ENCODE data around the gene NIN.

NIN gene

DNA sequence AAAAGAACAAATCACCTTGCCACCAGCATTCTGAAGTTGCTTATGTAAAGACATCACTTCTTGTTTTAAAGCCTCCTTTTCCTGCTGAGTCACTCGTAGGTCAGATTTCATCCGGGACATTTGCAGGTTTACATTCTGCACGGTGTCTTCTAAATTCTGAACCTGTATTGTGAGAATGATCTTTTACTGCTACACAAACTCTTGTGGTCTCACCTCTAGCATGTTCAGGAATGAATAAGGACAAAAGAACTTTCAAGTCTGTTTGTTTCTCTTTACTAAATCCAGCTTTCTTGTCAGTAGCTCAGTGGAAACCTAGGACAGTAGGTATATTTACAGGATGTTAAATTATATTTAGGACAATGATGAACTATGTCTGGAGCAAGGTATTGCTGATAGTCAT, 89.4 kb downstream of the NIN start:
- Histone ChIP-seq H3K4me3 (ENCODE audit: low read length) (no peak overlapping the region), H3K27ac (ENCODE audit: low read length) (no peak overlapping the region), H3K36me3 (ENCODE audit: control insufficient read depth, insufficient read depth, low read length) (peaks cover 3% of the 10 kb centered on the region; the same call in 1 of the 2 replicates), H3K4me1 (ENCODE audit: control insufficient read depth, insufficient read depth, low read length) (no peaks in the 10 kb centered on the region), H3K9me3 (ENCODE audit: control insufficient read depth, insufficient read depth, low read length) (no peaks in the 10 kb centered on the region), H3K27me3 (ENCODE audit: control insufficient read depth, insufficient read depth, low read length) (no peaks in the 10 kb centered on the region)
- WGBS (ENCODE audit: insufficient coverage, insufficient read length), result no CpG with 5 or more reads among the region's 3 CpGs
- DNase-seq (ENCODE audit: low read depth, low spot score), result no peak

DNA sequence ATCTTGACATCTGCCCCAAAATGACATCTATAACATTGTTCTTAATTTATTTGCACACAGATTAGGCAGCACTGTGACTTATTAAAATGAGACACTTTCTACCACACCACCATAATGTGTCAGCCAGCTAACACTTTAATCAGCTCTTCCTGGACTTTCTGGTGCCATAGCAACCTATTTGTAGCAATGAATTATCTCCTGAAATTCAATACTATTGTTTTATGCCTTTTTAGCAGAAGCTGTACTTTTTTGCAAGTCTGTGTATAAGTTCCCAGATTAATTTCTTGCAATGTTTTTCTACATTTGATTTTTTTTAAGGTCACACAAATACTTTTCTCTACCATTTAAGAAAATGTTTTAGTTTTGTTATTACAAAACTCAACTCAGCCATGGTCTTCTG, 90.1 kb downstream of the NIN start:
- H3K4me3 ChIP-seq (ENCODE audit: low read length), result no peak overlapping the region

DNA sequence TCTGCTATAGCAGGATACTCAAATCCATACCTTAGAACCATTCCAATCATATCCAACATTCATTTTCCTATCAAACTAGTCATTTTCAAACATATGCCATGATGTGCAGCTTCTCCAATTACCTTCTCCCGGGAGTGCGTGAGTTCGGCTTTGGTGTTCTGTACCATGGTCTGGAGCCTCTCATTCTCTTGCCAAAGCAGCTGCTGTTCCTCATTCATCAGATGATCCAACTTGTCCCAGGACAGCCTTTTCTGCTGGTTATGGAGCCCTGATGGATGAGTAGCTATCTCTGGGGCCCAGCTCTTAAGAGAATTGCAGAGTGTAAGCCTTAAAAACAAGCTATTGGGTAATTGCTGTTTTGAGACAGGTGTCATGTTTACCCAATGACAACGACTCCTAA, 91.8 kb downstream of the NIN start:
- WGBS (ENCODE audit: insufficient coverage, insufficient read length), result no CpG with 5 or more reads among the region's 4 CpGs
- Histone ChIP-seq H3K4me1 (ENCODE audit: control insufficient read depth, insufficient read depth, low read length) (no peaks in the 10 kb centered on the region), H3K27ac (ENCODE audit: low read length) (no peak overlapping the region), H3K27me3 (ENCODE audit: control insufficient read depth, insufficient read depth, low read length) (no peaks in the 10 kb centered on the region), H3K9me3 (ENCODE audit: control insufficient read depth, insufficient read depth, low read length) (no peaks in the 10 kb centered on the region), H3K36me3 (ENCODE audit: control insufficient read depth, insufficient read depth, low read length) (peaks cover 3% of the 10 kb centered on the region; the same call in 1 of the 2 replicates), H3K4me3 (ENCODE audit: low read length) (no peak overlapping the region)
- DNase-seq (ENCODE audit: low read depth, low spot score), result no peak

More for the DNA sequence above, 90.1 kb downstream of the NIN start:
- Histone ChIP-seq H3K27ac (ENCODE audit: low read length) (no peak overlapping the region), H3K27me3 (ENCODE audit: control insufficient read depth, insufficient read depth, low read length) (no peaks in the 10 kb centered on the region), H3K36me3 (ENCODE audit: control insufficient read depth, insufficient read depth, low read length) (peaks cover 3% of the 10 kb centered on the region; the same call in 1 of the 2 replicates), H3K4me1 (ENCODE audit: control insufficient read depth, insufficient read depth, low read length) (no peaks in the 10 kb centered on the region), H3K9me3 (ENCODE audit: control insufficient read depth, insufficient read depth, low read length) (no peaks in the 10 kb centered on the region)
- DNase-seq (ENCODE audit: low read depth, low spot score), result no peak

DNA sequence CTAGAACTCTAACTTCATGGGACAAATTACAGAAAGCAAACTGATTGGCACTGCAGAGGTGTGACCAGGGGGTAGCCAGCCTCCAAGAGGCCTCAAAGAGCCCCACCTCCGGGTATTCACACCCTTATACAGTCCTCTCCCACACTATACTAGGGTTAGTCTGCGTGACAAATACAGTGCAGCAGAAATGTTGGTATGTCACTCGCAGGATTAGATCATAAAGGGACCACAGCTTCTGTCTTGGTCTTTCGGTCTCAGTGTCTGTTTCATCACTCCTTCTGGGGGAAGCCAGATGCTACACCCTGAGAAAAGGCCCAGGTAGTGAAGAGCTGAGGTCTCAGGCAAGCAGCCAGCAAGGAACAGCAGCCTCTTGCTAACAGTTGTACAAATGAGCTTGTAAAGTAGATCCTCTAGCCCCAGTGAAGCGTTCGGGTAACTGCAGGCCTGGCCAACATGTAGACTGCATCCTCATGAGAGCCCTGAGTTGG, 94.0 kb downstream of the NIN start:
- no peaks in the 10 kb centered on the region for H3K4me1 ChIP-seq (ENCODE audit: control insufficient read depth, insufficient read depth, low read length)
- peaks cover 3% of the 10 kb centered on the region; the same call in 1 of the 2 replicates for H3K36me3 ChIP-seq (ENCODE audit: control insufficient read depth, insufficient read depth, low read length)
- H3K27me3 ChIP-seq (ENCODE audit: control insufficient read depth, insufficient read depth, low read length), result no peaks in the 10 kb centered on the region
- H3K27ac ChIP-seq (ENCODE audit: low read length), result no peak overlapping the region
- H3K4me3 ChIP-seq (ENCODE audit: low read length), result no peak overlapping the region
- DNase-seq (ENCODE audit: low read depth, low spot score), result no peak
- WGBS (ENCODE audit: insufficient coverage, insufficient read length), result no CpG with 5 or more reads among the region's 6 CpGs
- no peaks in the 10 kb centered on the region for H3K9me3 ChIP-seq (ENCODE audit: control insufficient read depth, insufficient read depth, low read length)

DNA sequence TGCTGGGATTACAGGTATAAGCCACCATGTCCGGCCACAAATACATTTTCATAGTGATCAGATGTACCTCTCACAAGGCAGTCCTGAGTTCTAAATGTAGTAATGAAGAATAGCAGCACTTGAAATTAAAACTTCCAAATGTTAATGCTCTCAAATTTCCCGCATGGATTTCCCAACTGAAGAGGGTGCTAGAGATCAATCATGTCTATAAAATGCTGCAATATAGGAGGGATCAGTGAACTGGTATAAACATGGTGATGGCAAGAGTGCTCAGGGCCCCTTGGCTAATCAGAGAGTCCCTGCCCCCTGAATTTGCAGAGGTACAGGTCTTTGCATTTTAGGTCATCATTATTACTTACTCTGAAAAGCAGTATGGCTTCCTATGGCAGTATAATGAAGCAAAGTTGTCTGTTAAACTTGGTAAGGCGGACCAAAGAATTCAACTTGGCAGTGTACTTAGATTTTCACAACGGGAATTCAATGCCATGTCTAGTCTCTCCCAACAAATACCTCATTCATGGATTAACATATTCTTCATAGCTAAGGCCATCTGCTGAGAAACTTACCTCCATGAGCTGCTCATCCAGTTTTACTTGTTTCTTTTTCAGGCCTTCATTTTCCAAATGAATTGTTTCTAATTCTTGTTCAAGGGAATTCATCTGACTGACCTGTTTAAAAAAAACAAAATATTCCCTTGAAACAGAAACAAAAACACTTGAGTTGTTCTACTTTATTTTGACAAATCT, 95.8 kb downstream of the NIN start:
- DNase-seq (ENCODE audit: low read depth, low spot score), result no peak
- no CpG with 5 or more reads among the region's 4 CpGs for WGBS (ENCODE audit: insufficient coverage, insufficient read length)
- no peak overlapping the region for H3K27ac ChIP-seq (ENCODE audit: low read length)
- H3K4me3 ChIP-seq (ENCODE audit: low read length), result no peak overlapping the region
- H3K36me3 ChIP-seq (ENCODE audit: control insufficient read depth, insufficient read depth, low read length), result peaks cover 5% of the 10 kb centered on the region; the same call in 1 of the 2 replicates
- H3K9me3 ChIP-seq (ENCODE audit: control insufficient read depth, insufficient read depth, low read length), result no peaks in the 10 kb centered on the region
- H3K27me3 ChIP-seq (ENCODE audit: control insufficient read depth, insufficient read depth, low read length), result no peaks in the 10 kb centered on the region
- H3K4me1 ChIP-seq (ENCODE audit: control insufficient read depth, insufficient read depth, low read length), result no peaks in the 10 kb centered on the region

DNA sequence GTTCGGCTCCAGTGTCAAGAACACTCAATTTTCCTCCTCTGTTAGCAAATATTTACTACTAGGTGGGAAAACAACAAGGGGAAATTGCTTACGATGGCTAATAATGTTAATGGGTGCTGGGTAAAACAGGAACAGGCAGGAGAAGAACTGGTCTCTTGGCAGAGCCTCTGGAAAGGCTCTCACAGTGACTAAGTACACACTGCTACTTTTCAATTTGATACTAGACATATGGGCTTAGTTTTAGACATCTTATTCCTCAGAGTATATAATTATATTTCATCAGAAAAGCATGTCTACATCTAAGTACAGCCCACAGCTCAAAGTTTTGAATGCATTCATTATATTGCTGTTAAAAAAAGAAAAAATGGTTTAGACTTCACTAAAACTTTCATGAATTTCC, 97.5 kb downstream of the NIN start:
- peaks cover 9% of the 10 kb centered on the region for H3K36me3 ChIP-seq (ENCODE audit: control insufficient read depth, insufficient read depth, low read length)
- no peaks in the 10 kb centered on the region for H3K4me1 ChIP-seq (ENCODE audit: control insufficient read depth, insufficient read depth, low read length)
- WGBS (ENCODE audit: insufficient coverage, insufficient read length), result no CpG with 5 or more reads among the region's 2 CpGs
- H3K4me3 ChIP-seq (ENCODE audit: low read length), result no peak overlapping the region
- H3K27ac ChIP-seq (ENCODE audit: low read length), result no peak overlapping the region
- peaks cover 2% of the 10 kb centered on the region; the same call in 1 of the 2 replicates for H3K9me3 ChIP-seq (ENCODE audit: control insufficient read depth, insufficient read depth, low read length)
- no peaks in the 10 kb centered on the region for H3K27me3 ChIP-seq (ENCODE audit: control insufficient read depth, insufficient read depth, low read length)
- DNase-seq (ENCODE audit: low read depth, low spot score), result no peak

DNA sequence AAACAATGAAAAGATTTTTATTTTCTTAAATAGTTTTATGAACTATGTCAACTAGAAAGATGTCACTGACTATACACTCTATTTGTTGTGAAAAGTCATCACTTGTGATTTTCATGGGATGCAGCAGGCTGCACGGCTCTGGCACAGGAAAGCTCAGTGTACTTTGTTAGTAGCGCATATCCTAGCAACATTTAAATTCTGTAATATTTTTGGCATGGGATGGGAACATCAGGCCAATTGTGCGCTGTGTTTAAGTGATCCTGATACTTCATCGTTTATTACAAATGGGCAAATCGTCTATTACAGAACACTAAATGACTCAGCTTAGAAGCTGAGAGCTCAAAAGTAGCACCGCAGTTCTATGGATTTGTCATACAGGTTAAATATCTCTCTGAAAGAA, 102.1 kb downstream of the NIN start:
- H3K36me3 ChIP-seq (ENCODE audit: control insufficient read depth, insufficient read depth, low read length), result peaks cover 7% of the 10 kb centered on the region

DNA sequence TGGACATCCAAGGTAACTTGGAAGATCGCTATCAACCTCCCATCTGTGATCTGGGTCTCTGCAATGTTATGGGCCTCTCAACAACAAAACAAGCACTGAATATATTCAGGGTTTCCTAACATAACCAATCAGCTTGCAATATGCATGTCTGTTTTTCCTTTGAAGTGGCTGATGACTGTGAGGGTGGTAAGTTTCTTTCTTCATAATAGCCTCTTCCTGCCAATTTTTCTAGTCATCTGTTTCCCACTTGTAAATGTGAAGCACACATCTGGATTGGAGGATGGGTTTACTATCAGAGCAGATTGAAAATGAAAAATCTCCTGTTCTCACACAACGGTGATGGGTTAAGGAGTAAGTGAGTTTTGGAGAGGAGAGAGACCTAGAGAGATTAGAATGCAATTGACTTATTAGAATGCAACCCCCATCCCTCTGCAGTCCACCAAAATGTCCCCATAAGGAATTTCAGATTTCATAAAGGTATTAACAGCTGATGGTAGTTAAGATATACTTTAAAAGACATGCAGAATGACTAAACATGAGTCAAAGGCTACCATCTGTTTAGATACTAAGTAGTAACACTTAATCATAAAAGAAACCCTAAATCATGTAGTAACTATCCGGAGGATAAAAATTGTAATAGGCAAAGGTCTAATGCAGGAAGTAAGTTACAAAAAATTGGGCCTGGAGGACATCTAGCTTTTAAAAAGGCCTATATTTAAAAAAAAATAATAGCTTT, 104.4 kb downstream of the NIN start:
- Histone ChIP-seq H3K36me3 (ENCODE audit: control insufficient read depth, insufficient read depth, low read length) (peaks cover 7% of the 10 kb centered on the region), H3K9me3 (ENCODE audit: control insufficient read depth, insufficient read depth, low read length) (peaks cover 2% of the 10 kb centered on the region; the same call in 1 of the 2 replicates)

More for the DNA sequence above, 102.1 kb downstream of the NIN start:
- peaks cover 2% of the 10 kb centered on the region; the same call in 1 of the 2 replicates for H3K9me3 ChIP-seq (ENCODE audit: control insufficient read depth, insufficient read depth, low read length)
- no peak for DNase-seq (ENCODE audit: low read depth, low spot score)
- no peak overlapping the region for H3K27ac ChIP-seq (ENCODE audit: low read length)
- no peaks in the 10 kb centered on the region for H3K4me1 ChIP-seq (ENCODE audit: control insufficient read depth, insufficient read depth, low read length)
- no peaks in the 10 kb centered on the region for H3K27me3 ChIP-seq (ENCODE audit: control insufficient read depth, insufficient read depth, low read length)
- WGBS (ENCODE audit: insufficient coverage, insufficient read length), result no CpG with 5 or more reads among the region's 6 CpGs
- no peak overlapping the region for H3K4me3 ChIP-seq (ENCODE audit: low read length)

DNA sequence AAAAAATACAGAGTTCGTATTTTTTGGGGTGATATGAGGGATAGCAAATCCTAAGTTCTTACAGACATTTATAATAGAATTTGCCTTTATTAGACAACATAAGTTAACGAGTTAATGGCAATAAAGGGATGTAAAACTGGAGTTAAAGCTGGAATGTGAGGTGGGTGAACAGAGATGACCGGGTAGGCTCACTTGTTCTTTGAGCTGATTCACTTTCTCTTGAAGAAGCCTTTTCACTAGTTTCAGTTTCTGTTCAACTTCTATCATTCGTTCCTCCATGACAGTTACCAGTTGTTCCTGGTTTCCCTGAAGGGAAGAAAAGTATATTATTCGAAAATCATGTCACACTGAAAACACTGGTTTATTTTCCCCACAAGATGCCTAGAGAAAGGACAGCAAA, 105.2 kb downstream of the NIN start:
- no peak overlapping the region for H3K4me3 ChIP-seq (ENCODE audit: low read length)
- no peak overlapping the region for H3K27ac ChIP-seq (ENCODE audit: low read length)
- no peaks in the 10 kb centered on the region for H3K27me3 ChIP-seq (ENCODE audit: control insufficient read depth, insufficient read depth, low read length)
- no CpG with 5 or more reads among the region's 5 CpGs for WGBS (ENCODE audit: insufficient coverage, insufficient read length)
- peaks cover 2% of the 10 kb centered on the region; the same call in 1 of the 2 replicates for H3K9me3 ChIP-seq (ENCODE audit: control insufficient read depth, insufficient read depth, low read length)
- no peaks in the 10 kb centered on the region for H3K4me1 ChIP-seq (ENCODE audit: control insufficient read depth, insufficient read depth, low read length)
- H3K36me3 ChIP-seq (ENCODE audit: control insufficient read depth, insufficient read depth, low read length), result peaks cover 7% of the 10 kb centered on the region
- no peak for DNase-seq (ENCODE audit: low read depth, low spot score)

More for the DNA sequence above, 104.4 kb downstream of the NIN start:
- Histone ChIP-seq H3K4me3 (ENCODE audit: low read length) (no peak overlapping the region), H3K27me3 (ENCODE audit: control insufficient read depth, insufficient read depth, low read length) (no peaks in the 10 kb centered on the region), H3K27ac (ENCODE audit: low read length) (no peak overlapping the region), H3K4me1 (ENCODE audit: control insufficient read depth, insufficient read depth, low read length) (no peaks in the 10 kb centered on the region)
- DNase-seq (ENCODE audit: low read depth, low spot score), result no peak
- no CpG with 5 or more reads among the region's 3 CpGs for WGBS (ENCODE audit: insufficient coverage, insufficient read length)

DNA sequence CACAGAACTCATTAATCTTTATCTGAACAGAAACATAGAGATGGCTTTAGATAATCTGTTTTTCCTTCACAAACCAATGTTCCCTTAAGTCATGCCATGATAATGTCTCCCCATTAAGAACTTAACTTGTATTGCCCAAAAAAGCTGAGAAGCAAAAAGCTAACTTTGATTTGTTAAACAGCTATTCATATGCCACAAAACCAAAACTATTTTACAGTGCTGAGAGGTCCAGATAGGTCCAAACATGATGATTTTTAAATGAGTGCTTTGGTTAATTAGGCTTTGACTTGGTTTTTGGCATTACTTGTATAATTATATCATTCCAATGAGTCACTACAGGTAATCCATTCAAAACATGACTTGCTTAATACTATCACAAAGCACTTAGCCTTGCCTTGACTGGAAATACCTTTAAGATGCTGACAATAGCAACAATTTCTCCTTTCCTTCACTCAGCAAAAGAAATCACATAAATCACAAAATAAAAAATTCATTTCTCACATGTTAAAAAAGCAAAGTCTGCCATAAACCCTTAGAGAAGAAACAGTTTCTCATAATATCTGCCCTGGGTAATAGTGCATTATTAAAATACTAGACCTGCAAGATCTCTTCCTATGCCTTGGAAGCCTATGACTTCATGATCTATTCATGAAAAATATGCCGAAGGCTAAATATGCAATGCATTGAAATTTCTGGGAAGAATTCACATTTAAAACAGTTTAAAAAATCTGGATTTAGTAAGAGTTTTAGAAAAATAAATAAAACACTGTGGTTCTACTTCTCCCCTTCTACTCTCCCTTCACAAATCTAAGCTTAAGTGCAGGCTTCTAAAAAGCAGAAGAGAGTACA, 110.8 kb downstream of the NIN start:
- no peaks in the 10 kb centered on the region for H3K36me3 ChIP-seq (ENCODE audit: control insufficient read depth, insufficient read depth, low read length)
- DNase-seq (ENCODE audit: low read depth, low spot score), result no peak
- no peaks in the 10 kb centered on the region for H3K9me3 ChIP-seq (ENCODE audit: control insufficient read depth, insufficient read depth, low read length)
- H3K4me1 ChIP-seq (ENCODE audit: control insufficient read depth, insufficient read depth, low read length), result no peaks in the 10 kb centered on the region
- H3K27me3 ChIP-seq (ENCODE audit: control insufficient read depth, insufficient read depth, low read length), result no peaks in the 10 kb centered on the region
- H3K27ac ChIP-seq (ENCODE audit: low read length), result no peak overlapping the region
- H3K4me3 ChIP-seq (ENCODE audit: low read length), result no peak overlapping the region
- WGBS (ENCODE audit: insufficient coverage, insufficient read length), result no CpG with 5 or more reads among the region's 1 CpG
